Smooth muscle cell (in vitro differentiated cells): Measurements from ENCODE around the gene UGT1A3. TPM values are rescaled to one million over a fixed set of nuclear protein-coding genes. Genes with fewer than 3 reads are reported as not detected.
"Not testable (repeated sequence)": the region's sequence is repeated elsewhere in the genome, so short reads cannot be mapped to it uniquely, and the experiment has no call there.

ENCODE experiments used
- DNase-seq: peaks from one replicate; lab custom pipeline; 2025; ENCODE audit not compliant: unreplicated experiment; lab: John Stamatoyannopoulos, UW
- H2AFZ ChIP-seq: fragments of 200-600 bp; sonication (generic); 2 replicates; pipeline ENCODE4 v1.6.0; 2016; ENCODE audit warnings: antibody characterized with exemption, low read depth, mild to moderate bottlenecking
- H3F3A ChIP-seq: fragments of 200-600 bp; sonication (generic); 2 replicates; pipeline ENCODE4 v1.6.0; 2017; ENCODE audit warnings: antibody characterized with exemption, low read depth
- H3K27ac ChIP-seq: fragments of 200-600 bp; sonication (generic); 2 replicates; pipeline ENCODE4 v1.5.1; 2016; ENCODE audit warnings: low read depth, mild to moderate bottlenecking
- H3K27me3 ChIP-seq: fragments of 200-600 bp; sonication (generic); 2 replicates; pipeline ENCODE4 v1.6.1; 2016; ENCODE audit warnings: low read depth, mild to moderate bottlenecking
- H3K36me3 ChIP-seq: fragments of 200-600 bp; sonication (generic); 2 replicates; pipeline ENCODE4 v1.5.1; 2016; ENCODE audit warnings: low read depth
- H3K4me1 ChIP-seq: fragments of 200-600 bp; sonication (generic); 2 replicates; pipeline ENCODE4 v1.5.1; 2016; ENCODE audit warnings: low read depth
- H3K4me2 ChIP-seq: fragments of 200-600 bp; sonication (generic); 2 replicates; pipeline ENCODE4 v1.6.0; 2016; ENCODE audit warnings: mild to moderate bottlenecking
- H3K4me3 ChIP-seq: fragments of 200-600 bp; sonication (generic); 2 replicates; pipeline ENCODE4 v1.5.1; 2016; ENCODE audit warnings: mild to moderate bottlenecking
- H3K79me2 ChIP-seq: fragments of 200-600 bp; sonication (generic); 2 replicates; pipeline ENCODE4 v1.6.0; 2016; ENCODE audit warnings: low read depth, mild to moderate bottlenecking
- H3K9ac ChIP-seq: fragments of 200-600 bp; sonication (generic); 2 replicates; pipeline ENCODE4 v1.6.0; 2016; ENCODE audit warnings: low read depth
- H3K9me3 ChIP-seq: fragments of 200-600 bp; sonication (generic); replicated peaks from 2 replicates; pipeline ENCODE4 v1.5.1; 2016; ENCODE audit warnings: low read depth
- H4K20me1 ChIP-seq: fragments of 200-600 bp; sonication (generic); 2 replicates; pipeline ENCODE4 v1.6.0; 2016; ENCODE audit warnings: low read depth
- WGBS: methylation state at CpG from one replicate; pipeline ENCODE4 v1.1.7; 2016; ENCODE audit warnings: low lambda C conversion rate; 5-methylcytosine and 5-hydroxymethylcytosine counted together
- polyA plus RNA-seq: library from polyadenylated mRNA; unstranded; fragments of >200 nt; fragmentation: Nextera tagmentation; extraction: Ambion mirVana; gene quantifications from 2 replicates; pipeline ENCODE4 v1.2.1, GENCODE V29; 2016
- total RNA-seq: library from RNA; depleted of rRNA; stranded (reverse); fragments of >200 nt; gene quantifications from 2 replicates; pipeline ENCODE4 v1.2.3, GENCODE V29; 2014
- TF ChIP-seq, protein P1 (sequence below): fragments of 200-600 bp; sonication (generic); IDR thresholded peaks from 2 replicates; pipeline ENCODE4 v1.5.1; 2017; ENCODE audit warnings: borderline replicate concordance, mild to moderate bottlenecking, antibody characterized with exemption; ENCODE audit not compliant: insufficient read depth, poor library complexity, severe bottlenecking

Gene UGT1A3
- total and polyA plus RNA-seq, 2 experiments from 2014 or later: not detected

DNA sequence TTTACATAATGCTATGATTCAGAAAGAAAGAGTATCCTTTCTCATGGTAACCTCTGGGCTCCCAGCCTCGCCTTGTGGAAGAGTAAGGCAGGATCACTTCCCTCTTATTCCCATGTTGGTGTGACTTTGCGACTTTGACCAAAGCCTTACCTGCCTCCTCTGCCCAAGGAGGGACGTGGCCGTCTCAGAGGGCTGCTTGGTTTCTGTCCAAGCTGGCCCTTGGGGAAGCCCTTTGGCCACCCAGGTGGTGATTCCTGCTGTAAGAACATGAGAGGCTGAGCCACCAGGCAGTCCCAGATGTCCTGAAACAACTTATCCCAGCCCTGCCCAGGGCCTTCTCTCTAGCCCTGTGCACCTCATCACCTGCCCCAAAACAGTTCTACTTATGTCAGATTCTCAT is 30.1 kb upstream of the UGT1A3 start:
- Histone ChIP-seq H3K27ac (no peak overlapping the region), H3K4me2 (no peak overlapping the region), H4K20me1 (no peaks in the 10 kb centered on the region), H3K27me3 (no peaks in the 10 kb centered on the region), H3K4me3 (no peak overlapping the region), H3K36me3 (no peaks in the 10 kb centered on the region), H3F3A (peaks cover 12% of the 10 kb centered on the region), H3K4me1 (peaks cover 14% of the 10 kb centered on the region), H3K9me3 (no peaks in the 10 kb centered on the region), H2AFZ (no peak overlapping the region), H3K79me2 (no peaks in the 10 kb centered on the region), H3K9ac (no peak overlapping the region)
- no peak for DNase-seq
- WGBS: 97% methylated on average over 4 of the region's 4 CpGs
- TF ChIP-seq, protein P1, sequence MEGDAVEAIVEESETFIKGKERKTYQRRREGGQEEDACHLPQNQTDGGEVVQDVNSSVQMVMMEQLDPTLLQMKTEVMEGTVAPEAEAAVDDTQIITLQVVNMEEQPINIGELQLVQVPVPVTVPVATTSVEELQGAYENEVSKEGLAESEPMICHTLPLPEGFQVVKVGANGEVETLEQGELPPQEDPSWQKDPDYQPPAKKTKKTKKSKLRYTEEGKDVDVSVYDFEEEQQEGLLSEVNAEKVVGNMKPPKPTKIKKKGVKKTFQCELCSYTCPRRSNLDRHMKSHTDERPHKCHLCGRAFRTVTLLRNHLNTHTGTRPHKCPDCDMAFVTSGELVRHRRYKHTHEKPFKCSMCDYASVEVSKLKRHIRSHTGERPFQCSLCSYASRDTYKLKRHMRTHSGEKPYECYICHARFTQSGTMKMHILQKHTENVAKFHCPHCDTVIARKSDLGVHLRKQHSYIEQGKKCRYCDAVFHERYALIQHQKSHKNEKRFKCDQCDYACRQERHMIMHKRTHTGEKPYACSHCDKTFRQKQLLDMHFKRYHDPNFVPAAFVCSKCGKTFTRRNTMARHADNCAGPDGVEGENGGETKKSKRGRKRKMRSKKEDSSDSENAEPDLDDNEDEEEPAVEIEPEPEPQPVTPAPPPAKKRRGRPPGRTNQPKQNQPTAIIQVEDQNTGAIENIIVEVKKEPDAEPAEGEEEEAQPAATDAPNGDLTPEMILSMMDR: no peak

DNA sequence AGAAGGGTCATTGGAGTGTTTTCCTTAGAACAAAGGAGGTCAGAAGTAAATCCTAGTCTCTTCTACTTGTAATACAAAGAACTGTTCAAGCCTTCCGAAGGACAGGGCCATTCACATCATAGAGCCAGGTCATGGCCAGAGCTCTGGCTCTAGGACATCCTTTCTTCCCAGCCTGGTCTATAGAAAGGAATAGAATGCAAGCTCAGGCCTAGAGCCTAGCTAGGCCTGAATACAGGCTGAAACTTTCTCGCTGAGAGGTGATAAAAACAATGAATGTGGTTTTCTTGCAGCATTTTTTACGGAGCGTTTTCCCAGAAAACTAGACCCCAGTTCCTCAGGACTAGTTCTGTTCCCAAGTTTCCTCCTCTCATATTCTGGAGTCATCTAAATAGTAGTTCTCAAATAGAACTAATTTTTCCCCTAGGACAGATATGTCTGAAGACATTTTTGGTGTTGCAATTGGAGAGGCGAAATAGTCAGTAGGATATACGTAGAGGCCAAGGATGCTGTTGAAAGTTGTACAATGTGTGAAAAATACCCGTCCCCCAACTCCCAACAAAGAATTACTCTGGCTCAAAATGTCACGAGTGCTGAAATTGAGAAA is 29.3 kb upstream of the UGT1A3 start:
- Histone ChIP-seq H3K4me2 (peak overlapping the region; percentile 65), H3K27ac (peak overlapping the region; percentile 77), H3F3A (peaks cover 12% of the 10 kb centered on the region), H3K9me3 (no peaks in the 10 kb centered on the region), H3K4me3 (no peak overlapping the region), H4K20me1 (no peaks in the 10 kb centered on the region), H3K36me3 (no peaks in the 10 kb centered on the region), H3K9ac (peak overlapping the region; percentile 31), H3K79me2 (no peaks in the 10 kb centered on the region), H2AFZ (peak overlapping the region; percentile 56), H3K27me3 (no peaks in the 10 kb centered on the region), H3K4me1 (peaks cover 14% of the 10 kb centered on the region)
- DNase-seq: no peak
- TF ChIP-seq, protein P1: no peak
- 67% methylated on average over 8 of the region's 8 CpGs for WGBS

DNA sequence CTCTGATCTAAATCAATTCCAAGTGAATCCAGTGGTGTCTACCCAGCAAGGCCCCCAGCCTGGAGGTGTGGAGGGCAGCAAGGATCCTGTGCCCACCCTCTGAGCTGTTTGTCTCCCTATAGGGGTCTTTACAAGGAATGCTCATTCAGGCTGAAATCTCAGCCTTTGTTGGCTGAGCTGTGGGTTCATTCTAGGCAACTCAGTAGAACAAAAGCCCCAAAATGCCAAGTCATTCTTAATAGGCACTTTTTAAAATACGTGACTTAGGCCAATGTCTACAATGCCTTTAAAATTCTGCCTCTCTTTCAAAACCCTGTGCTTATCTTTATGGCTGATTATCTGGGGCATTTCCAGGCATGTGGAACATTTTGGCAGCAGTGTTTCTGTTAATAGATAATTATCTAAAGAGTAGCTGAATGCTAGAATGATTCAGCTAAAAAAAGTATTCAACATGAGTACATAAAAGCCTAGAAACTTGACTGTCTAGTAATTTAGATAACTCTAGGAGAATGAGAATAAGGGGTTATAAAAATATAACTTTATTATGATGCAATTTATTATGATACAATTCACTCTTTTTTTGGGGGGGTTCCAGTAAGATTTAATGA is 28.7 kb upstream of the UGT1A3 start:
- H2AFZ ChIP-seq: peak overlapping the region; percentile 56
- no peak overlapping the region for H3K4me3 ChIP-seq

DNA sequence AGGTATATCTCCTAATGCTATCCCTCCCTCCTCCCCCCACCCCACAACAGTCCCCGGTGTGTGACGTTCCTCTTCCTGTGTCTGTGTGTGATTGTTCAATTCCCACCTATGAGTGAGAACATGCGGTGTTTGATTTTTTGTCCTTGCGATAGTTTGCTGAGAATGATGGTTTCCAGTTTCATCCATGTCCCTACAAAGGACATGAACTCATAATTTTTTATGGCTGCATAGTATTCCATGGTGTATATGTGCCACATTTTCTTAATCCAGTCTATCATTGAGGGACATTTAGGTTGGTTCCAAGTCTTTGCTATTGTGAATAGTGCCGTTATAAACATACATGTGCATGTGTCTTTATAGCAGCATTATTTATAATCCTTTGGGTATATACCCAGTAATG is 28.0 kb upstream of the UGT1A3 start:
- not testable (repeated sequence) for H3K9me3 ChIP-seq, H3K4me2 ChIP-seq, H4K20me1 ChIP-seq, H3K9ac ChIP-seq, H3K36me3 ChIP-seq, H3K27me3 ChIP-seq, H3K27ac ChIP-seq, DNase-seq, H3K4me3 ChIP-seq, H2AFZ ChIP-seq, H3K79me2 ChIP-seq
- peaks cover 12% of the 10 kb centered on the region for H3F3A ChIP-seq
- H3K4me1 ChIP-seq: peaks cover 14% of the 10 kb centered on the region
- WGBS: 93% methylated on average over 5 of the region's 5 CpGs

More for the DNA sequence above, 28.7 kb upstream of the UGT1A3 start:
- Histone ChIP-seq H3K79me2 (no peaks in the 10 kb centered on the region), H3K9ac (peak overlapping the region; percentile 31), H3K9me3 (no peaks in the 10 kb centered on the region), H4K20me1 (no peaks in the 10 kb centered on the region), H3F3A (peaks cover 12% of the 10 kb centered on the region), H3K27me3 (no peaks in the 10 kb centered on the region), H3K4me1 (peaks cover 14% of the 10 kb centered on the region), H3K4me2 (peak overlapping the region; percentile 65), H3K27ac (peak overlapping the region; percentile 77), H3K36me3 (no peaks in the 10 kb centered on the region)
- no peak for DNase-seq
- TF ChIP-seq, protein P1: no peak
- 0% methylated on average over 1 of the region's 1 CpG for WGBS
